Coronary artery (tissue), 2 donors: Measurements from ENCODE around the gene DPP10.

Experiments
- DNase-seq: peaks from one replicate; pipeline ENCODE4 v3.0.0-alpha.2; 2017; ENCODE audit warnings: low spot score
- H3K27ac ChIP-seq, 2 donors: fragments of 200-600 bp; sonication (generic); one replicate each; pipeline ENCODE4 v1.5.1; 2016 to 2019
- H3K4me3 ChIP-seq: fragments of 200-600 bp; sonication (generic); 2 replicates; pipeline ENCODE4 v1.5.1; 2016; ENCODE audit warnings: mild to moderate bottlenecking, moderate library complexity
- CTCF ChIP-seq: fragments of 200-600 bp; sonication (generic); IDR thresholded peaks from one replicate; pipeline ENCODE4 v1.5.1; 2019; ENCODE audit warnings: antibody characterized with exemption

The DPP10 gene

GRCh38 chr2:114810092-114810491 lies 367.7 kb downstream of the DPP10 start:
- TF ChIP-seq CTCF: no peak
- no peak overlapping the region for H3K4me3 ChIP-seq
- H3K27ac ChIP-seq: no peak overlapping the region
- no peak for DNase-seq

GRCh38 chr2:114812261-114812660 lies 369.8 kb downstream of the DPP10 start:
- no peak for TF ChIP-seq CTCF
- DNase-seq: no peak
- no peak overlapping the region for H3K4me3 ChIP-seq
- no peak overlapping the region for H3K27ac ChIP-seq

GRCh38 chr2:114814355-114814754 lies 371.9 kb downstream of the DPP10 start:
- no peak for DNase-seq
- TF ChIP-seq CTCF: no peak
- Histone ChIP-seq H3K27ac (no peak overlapping the region), H3K4me3 (no peak overlapping the region)

GRCh38 chr2:114821055-114821454 lies 378.6 kb downstream of the DPP10 start:
- Histone ChIP-seq H3K4me3 (no peak overlapping the region), H3K27ac (no peak overlapping the region)
- DNase-seq: no peak
- no peak for TF ChIP-seq CTCF

- TF ChIP-seq CTCF: no peak
- Histone ChIP-seq H3K27ac (no peak overlapping the region), H3K4me3 (no peak overlapping the region)
- DNase-seq: no peak
Observed at GRCh38 chr2:114843963-114844362, 401.5 kb downstream of the DPP10 start.

- TF ChIP-seq CTCF: no peak
- Histone ChIP-seq H3K4me3 (no peak overlapping the region), H3K27ac (no peak overlapping the region)
- DNase-seq: no peak
Observed at GRCh38 chr2:114857196-114857595, 414.8 kb downstream of the DPP10 start.

- DNase-seq: no peak
- no peak overlapping the region for H3K4me3 ChIP-seq
- no peak overlapping the region for H3K27ac ChIP-seq
- TF ChIP-seq CTCF: no peak
Observed at GRCh38 chr2:114859726-114860510, 417.5 kb downstream of the DPP10 start.
